ENCODE data around the gene MFAP2.
A peak's percentile ranks its signal among the peaks of the same experiment; 100 is the strongest.
"Not testable (repeated sequence)": the region's sequence is repeated elsewhere in the genome, so short reads cannot be mapped to it uniquely, and the experiment has no call there.

Gene MFAP2

DNA sequence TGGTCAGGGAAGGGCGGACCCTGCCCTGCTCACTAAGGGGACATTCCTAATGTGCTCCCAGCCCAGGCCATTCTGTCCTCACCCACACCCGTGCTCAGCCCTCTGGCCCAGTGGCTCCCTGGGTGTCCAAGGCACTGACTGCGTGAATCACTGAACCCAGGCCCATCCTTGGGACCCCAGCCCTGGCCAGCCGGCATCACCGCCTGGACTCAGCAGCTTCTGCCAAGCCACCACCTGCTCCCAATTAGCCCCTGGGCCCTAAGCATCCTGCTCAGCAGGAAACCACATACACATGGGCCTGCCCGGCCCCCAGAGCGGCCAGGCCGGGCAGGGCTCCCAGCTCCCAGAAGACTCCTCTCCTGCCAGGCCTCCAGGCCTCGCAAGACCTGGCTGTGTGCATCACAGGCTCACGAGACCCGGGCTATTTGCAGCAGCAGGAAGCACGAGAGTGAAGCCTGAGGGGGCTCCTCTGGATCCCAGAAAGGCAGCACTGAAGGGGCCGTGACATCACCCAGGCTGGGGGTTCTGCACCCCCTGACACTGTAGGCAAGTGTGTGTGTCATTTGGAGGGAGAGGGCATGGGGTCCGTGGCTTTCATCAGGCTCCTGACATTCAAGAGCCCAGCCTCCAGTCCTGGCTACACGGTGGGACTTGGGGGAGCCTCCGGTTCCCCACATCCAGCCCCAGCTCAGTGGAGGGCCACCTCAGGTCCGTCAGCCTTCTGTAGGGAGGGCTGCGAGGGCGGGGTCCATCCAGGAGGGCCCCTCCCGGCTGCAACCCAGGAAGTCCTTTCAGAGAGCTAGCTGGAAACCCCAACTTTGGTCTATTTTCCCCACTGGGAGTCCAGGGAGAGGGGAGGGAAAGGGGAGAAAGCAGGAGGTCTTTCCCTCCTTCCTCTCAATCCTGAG lies 1.6 kb downstream of the MFAP2 start:
- DNase-seq: no peak

GRCh38 chr1:16978139-16978538 lies 2.3 kb downstream of the MFAP2 start:
- no peak for DNase-seq

DNA sequence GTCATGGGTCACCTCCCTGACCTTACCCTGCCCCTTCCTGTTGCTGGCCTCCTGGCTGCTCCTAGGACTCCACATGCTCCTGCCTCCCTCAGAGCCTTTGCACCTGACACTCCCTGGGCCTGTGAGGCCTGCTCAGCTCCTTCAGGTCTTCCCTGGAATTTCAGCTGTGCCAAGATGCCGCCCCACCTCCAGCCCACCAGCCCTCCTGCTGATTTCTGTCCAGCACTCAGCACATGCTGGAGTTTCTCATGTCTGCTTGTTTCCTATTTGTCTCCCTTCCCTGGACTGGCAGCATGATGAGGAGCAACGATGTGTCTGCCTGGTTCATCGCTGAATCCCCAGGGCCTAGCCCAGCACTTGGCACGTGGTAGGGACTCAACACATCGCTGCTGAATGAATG lies 3.0 kb downstream of the MFAP2 start:
- no peak for DNase-seq

GRCh38 chr1:16976966-16977365 lies 3.5 kb downstream of the MFAP2 start:
- no peak for DNase-seq

DNA sequence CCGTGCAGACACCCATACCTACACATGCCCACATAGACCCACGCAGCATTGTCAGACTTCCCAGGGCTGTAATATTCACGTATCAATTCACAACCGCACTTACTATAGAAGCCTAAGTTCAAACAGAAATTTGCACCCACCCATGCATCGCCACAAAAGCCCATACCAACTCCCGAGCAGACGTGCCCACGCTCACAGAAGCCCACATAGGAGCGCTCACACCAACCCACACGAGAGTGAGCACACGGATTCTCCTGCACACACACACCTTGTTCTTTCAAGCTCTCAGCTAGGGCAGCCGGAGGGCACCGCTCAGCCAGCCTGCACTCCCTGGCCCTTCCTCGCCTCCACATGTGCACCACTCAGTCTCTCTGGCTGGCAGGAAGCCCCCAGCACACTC lies 4.6 kb downstream of the MFAP2 start:
- DNase-seq: no peak

- DNase-seq: no peak
These were observed 5.2 kb downstream of the MFAP2 start for GRCh38 chr1:16975211-16975610.

DNA sequence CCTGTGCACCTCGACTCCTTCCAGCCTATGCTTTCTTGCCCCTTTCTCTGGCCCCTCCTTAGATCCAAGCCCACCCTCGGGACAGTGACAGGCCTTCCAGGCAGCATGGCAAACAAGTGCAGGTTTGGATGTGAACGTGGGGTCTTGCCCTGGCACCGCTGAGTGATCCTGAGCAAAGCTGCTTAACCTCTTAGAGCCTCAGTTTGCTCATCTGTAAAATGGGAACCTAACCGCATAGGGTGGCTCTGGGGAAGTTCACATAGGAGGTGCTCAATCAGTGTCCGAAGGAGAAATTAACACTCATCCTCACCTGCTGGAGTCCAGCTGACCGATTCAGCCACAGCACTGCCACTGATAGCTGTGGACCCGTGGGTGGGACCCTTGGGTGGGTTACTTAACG lies 7.2 kb downstream of the MFAP2 start:
- no peak for DNase-seq

GRCh38 chr1:16972189-16972895 lies 8.1 kb downstream of the MFAP2 start:
- DNase-seq: no peak

- no peak for DNase-seq
These were observed 8.9 kb downstream of the MFAP2 start for GRCh38 chr1:16971341-16972188.

- no peak for DNase-seq
These were observed 10.1 kb downstream of the MFAP2 start for GRCh38 chr1:16970132-16970910.

GRCh38 chr1:16969651-16970050 lies 10.8 kb downstream of the MFAP2 start:
- DNase-seq: no peak

GRCh38 chr1:16969057-16969611 lies 11.3 kb downstream of the MFAP2 start:
- no peak for DNase-seq

- no peak for DNase-seq
These were observed 12.0 kb downstream of the MFAP2 start for GRCh38 chr1:16968372-16968771.

- DNase-seq: no peak
These were observed 12.5 kb downstream of the MFAP2 start for GRCh38 chr1:16967962-16968361.

DNA sequence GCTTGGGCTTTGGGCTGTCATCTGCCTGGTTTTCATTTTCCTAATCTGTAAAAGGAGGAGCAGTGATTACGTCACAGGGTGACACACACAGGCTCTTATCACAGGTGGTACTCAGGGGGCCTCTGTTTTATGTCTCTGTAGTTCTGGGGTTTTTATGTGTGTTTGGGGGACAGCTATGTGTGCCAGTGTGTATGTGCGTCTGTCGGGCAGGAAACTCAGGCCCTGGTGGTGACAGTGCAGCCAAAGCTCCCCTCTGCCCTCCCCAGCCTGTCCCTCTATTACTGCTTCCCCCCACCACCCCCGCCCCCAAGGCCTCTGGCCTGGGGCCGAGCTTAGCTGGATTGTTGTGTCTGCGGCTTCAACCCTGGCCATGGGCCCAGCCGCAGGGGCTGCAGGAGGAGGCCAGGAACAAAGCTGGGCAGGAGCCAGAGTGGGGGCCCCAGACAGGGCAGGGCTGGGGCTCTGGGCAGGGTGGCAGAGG lies 13.3 kb downstream of the MFAP2 start:
- DNase-seq: no peak

GRCh38 chr1:16966282-16966681 lies 14.1 kb downstream of the MFAP2 start:
- no peak for DNase-seq

DNA sequence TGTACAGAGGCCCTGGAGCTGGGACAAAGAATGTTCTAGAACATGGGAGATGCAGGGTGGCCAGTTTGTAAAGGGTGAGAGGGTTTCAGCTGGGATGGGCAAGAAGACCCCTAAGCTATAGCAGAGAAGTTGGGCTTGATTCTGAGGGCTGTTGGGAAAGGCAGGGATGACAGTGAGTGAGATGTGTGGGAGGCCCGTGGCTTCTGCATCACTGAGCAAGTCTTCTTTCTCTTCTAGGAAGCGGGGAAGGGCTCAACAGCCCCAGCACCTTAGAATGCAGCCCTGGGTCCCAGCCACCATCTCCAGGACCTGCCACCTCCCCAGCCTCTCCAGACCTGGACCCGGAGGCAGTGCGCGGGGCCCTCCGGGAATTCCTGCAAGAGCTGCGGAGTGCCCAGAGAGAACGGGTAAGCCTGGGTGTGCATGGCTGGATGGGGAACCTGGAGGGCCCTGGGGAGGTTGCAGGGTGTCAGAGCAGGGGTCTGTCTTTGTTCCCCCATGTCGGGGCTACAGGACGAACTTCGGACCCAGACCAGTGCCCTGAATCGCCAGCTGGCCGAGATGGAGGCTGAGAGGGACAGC lies 14.8 kb downstream of the MFAP2 start:
- DNase-seq: no peak

DNA sequence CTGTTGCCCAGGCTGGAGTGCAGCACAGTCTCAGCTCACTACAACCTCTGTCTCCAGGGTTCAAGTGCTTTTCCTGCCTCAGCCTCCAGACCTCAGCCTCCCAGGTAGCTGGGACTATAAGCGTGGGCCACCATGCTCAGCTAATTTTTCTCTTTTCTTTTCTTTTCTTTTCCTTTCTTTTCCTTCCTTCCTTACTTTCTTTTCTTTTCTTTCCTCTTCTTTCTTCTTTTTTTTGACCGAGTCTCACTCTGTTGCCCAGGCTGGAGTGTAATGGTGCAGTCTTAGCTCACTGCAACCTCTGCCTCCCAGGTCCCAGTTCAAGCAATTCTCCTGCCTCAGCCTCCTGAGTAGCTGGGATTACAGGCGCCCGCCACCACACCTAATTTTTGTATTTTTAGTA lies 16.3 kb downstream of the MFAP2 start:
- not testable (repeated sequence) for DNase-seq

GRCh38 chr1:16961297-16962133 lies 18.9 kb downstream of the MFAP2 start:
- DNase-seq: no peak

- peak; percentile 63 for DNase-seq
These were observed 19.7 kb downstream of the MFAP2 start for GRCh38 chr1:16960560-16961296.
